PFSK-1 (cell line): ENCODE measurements around the gene CPA5.

Source experiments
- FOXP2 ChIP-seq: optimal IDR thresholded peaks from 2 replicates; pipeline ENCODE3; 2011; ENCODE audit warnings: borderline replicate concordance, control low read depth, inconsistent platforms; ENCODE audit not compliant: insufficient read depth; ENCODE audit errors: extremely low read length, extremely low read depth
- POLR2AphosphoS5 ChIP-seq: IDR thresholded peaks from 2 replicates; pipeline ENCODE4 v1.6.1; 2012; ENCODE audit warnings: low read depth, mild to moderate bottlenecking, control low read depth, low read length, moderate library complexity
- REST ChIP-seq, 2 experiments: IDR thresholded peaks; 2 replicates each; pipeline versions ENCODE4 v1.6.1 to v1.8.0; 2011 to 2012; ENCODE audit warnings: low read depth in 2 of 2, low read length in 2 of 2, control low read depth in 1 of 2, inconsistent platforms in 1 of 2, mild to moderate bottlenecking in 1 of 2, moderate library complexity in 1 of 2; ENCODE audit not compliant: insufficient read depth in 1 of 2
- SIN3A ChIP-seq: IDR thresholded peaks from 2 replicates; pipeline ENCODE4 v1.6.1; 2012; ENCODE audit warnings: mild to moderate bottlenecking, low read length, moderate library complexity, borderline replicate concordance; ENCODE audit not compliant: insufficient read depth
- TAF1 ChIP-seq: IDR thresholded peaks from 2 replicates; pipeline ENCODE4 v1.6.1; 2012; ENCODE audit warnings: low read length, control low read depth, borderline replicate concordance; ENCODE audit not compliant: insufficient read depth

The CPA5 gene

GRCh38 chr7:130319541-130319940, 25.1 kb upstream of the CPA5 start:
- no peak for TF ChIP-seq POLR2AphosphoS5
- TF ChIP-seq SIN3A = no peak
- no peak for TF ChIP-seq REST (IDR thresholded peaks at IDR 0.05; ENCODE audit: insufficient read depth in 1 of 2, low read depth in 2 of 2, low read length in 2 of 2)
- TF ChIP-seq FOXP2 = no peak
- TF ChIP-seq TAF1 = no peak

- no peak for TF ChIP-seq FOXP2
- no peak for TF ChIP-seq REST (IDR thresholded peaks at IDR 0.05; ENCODE audit: insufficient read depth in 1 of 2, low read depth in 2 of 2, low read length in 2 of 2)
- TF ChIP-seq POLR2AphosphoS5 = no peak
- TF ChIP-seq TAF1 = no peak
These were observed 22.0 kb upstream of the CPA5 start for GRCh38 chr7:130322615-130323014.

GRCh38 chr7:130324306-130324943, 20.2 kb upstream of the CPA5 start:
- no peak for TF ChIP-seq SIN3A
- TF ChIP-seq POLR2AphosphoS5 = no peak
- no peak for TF ChIP-seq FOXP2
- no peak for TF ChIP-seq REST (IDR thresholded peaks at IDR 0.05; ENCODE audit: insufficient read depth in 1 of 2, low read depth in 2 of 2, low read length in 2 of 2)
- no peak for TF ChIP-seq TAF1

GRCh38 chr7:130329681-130330080, 14.9 kb upstream of the CPA5 start:
- no peak for TF ChIP-seq FOXP2
- TF ChIP-seq POLR2AphosphoS5 = no peak
- TF ChIP-seq REST (IDR thresholded peaks at IDR 0.05; ENCODE audit: insufficient read depth in 1 of 2, low read depth in 2 of 2, low read length in 2 of 2) = no peak
- TF ChIP-seq SIN3A = no peak
- TF ChIP-seq TAF1 = no peak

- TF ChIP-seq REST (IDR thresholded peaks at IDR 0.05; ENCODE audit: insufficient read depth in 1 of 2, low read depth in 2 of 2, low read length in 2 of 2) (no peak), SIN3A (no peak), POLR2AphosphoS5 (no peak), FOXP2 (no peak), TAF1 (no peak)
These were observed 12.2 kb upstream of the CPA5 start for GRCh38 chr7:130332259-130333053.
